Stomach (tissue), 9 donors: ENCODE results near the gene TBX2. TPM values are rescaled to one million over a fixed set of nuclear protein-coding genes. Genes with fewer than 3 reads are reported as not detected.
"Not testable (repeated sequence)": the region's sequence is repeated elsewhere in the genome, so short reads cannot be mapped to it uniquely, and the experiment has no call there.

Source experiments
- DNase-seq, 2 donors: peaks; one replicate each; pipeline versions ENCODE4 v3.0.0 to v3.0.0-alpha.2; 2013 to 2019
- H3K27ac ChIP-seq, 5 donors: fragments of 200-600 bp in 4 of 5; sonication (generic) in 4 of 5; one replicate each; pipeline ENCODE4 v1.5.1; 2013 to 2019; ENCODE audit warnings: mild to moderate bottlenecking in 1 of 5, moderate library complexity in 1 of 5
- H3K27me3 ChIP-seq, 3 donors: fragments of 200-600 bp; sonication (generic); one replicate each; pipeline ENCODE4 v1.5.1; 2017 to 2019; ENCODE audit warnings: mixed run types in 1 of 3
- H3K36me3 ChIP-seq, 4 donors: fragments of 200-600 bp; sonication (generic); 1 replicate in 3 of 4; 2 replicates in 1 of 4; pipeline ENCODE4 v1.5.1; 2016 to 2019
- H3K4me1 ChIP-seq, 4 donors: fragments of 200-600 bp; sonication (generic); one replicate each; pipeline ENCODE4 v1.5.1; 2016 to 2019
- H3K4me3 ChIP-seq, 4 donors: fragments of 200-600 bp; sonication (generic) in 3 of 4; one replicate each; pipeline ENCODE4 v1.5.1; 2016 to 2019; ENCODE audit warnings: mild to moderate bottlenecking in 1 of 4
- H3K9me3 ChIP-seq, 4 donors: fragments of 200-600 bp; sonication (generic); one replicate each; pipeline ENCODE4 v1.5.1; 2016 to 2019
- EP300 ChIP-seq: sonication (generic); formaldehyde crosslinking; IDR thresholded peaks from one replicate; pipeline ENCODE4 v1.6.1; 2017; ENCODE audit warnings: antibody characterized with exemption
- POLR2A ChIP-seq, 4 donors: fragments of 450-650 bp; IDR thresholded peaks; one replicate each; pipeline ENCODE4 v1.6.1; 2016; ENCODE audit warnings: antibody characterized with exemption in 4 of 4, control low read depth in 2 of 4, mild to moderate bottlenecking in 1 of 4, moderate library complexity in 1 of 4
- POLR2AphosphoS5 ChIP-seq, 3 donors: sonication (generic); formaldehyde crosslinking; IDR thresholded peaks; one replicate each; pipeline ENCODE4 v1.6.1; 2016; ENCODE audit warnings: antibody characterized with exemption in 3 of 3
- WGBS, 5 donors: extraction: QIAGEN DNeasy Blood & Tissue Kit in 3 of 5; methylation state at CpG; one replicate each; pipeline versions ENCODE4 v1.1.5 to v1.1.7; 2013 to 2018; 5-methylcytosine and 5-hydroxymethylcytosine counted together
- intact Hi-C: fragments of 100-400 bp; cut with DNase I; formaldehyde crosslinking; loops from one replicate; pipeline ENCODE4 v1.15.1; 2023; ENCODE audit warnings: low total_unique reads
- polyA plus RNA-seq, 3 donors: library from polyadenylated mRNA; stranded (reverse); fragments of 200-250 nt; gene quantifications; one replicate each; pipeline ENCODE4 v1.2.3, GENCODE V29; 2013
- total RNA-seq, 5 donors: library from RNA; depleted of rRNA; stranded (reverse); fragments of >200 nt; gene quantifications; one replicate each; pipeline versions ENCODE4 v1.1.0 to v1.2.3, GENCODE V29; 2014 to 2016
- TF ChIP-seq, protein P1 (sequence below), 7 experiments: fragments of 450-650 bp in 4 of 7; fragments of 200-600 bp in 3 of 7; sonication (generic) in 3 of 7; IDR thresholded peaks; one replicate each; pipeline ENCODE4 v1.5.1; 2016 to 2019; ENCODE audit warnings: antibody characterized with exemption in 7 of 7, control low read depth in 2 of 7, mild to moderate bottlenecking in 1 of 7
- donor health status: healthy with polysubstance abuse.
- donor health status: Bipolar disorder and iron deficiency.
- donor health status: healthy.

The TBX2 gene
- total and polyA plus RNA-seq, 8 donors: 0.58 to 31.6 (median 22.1) TPM

DNA sequence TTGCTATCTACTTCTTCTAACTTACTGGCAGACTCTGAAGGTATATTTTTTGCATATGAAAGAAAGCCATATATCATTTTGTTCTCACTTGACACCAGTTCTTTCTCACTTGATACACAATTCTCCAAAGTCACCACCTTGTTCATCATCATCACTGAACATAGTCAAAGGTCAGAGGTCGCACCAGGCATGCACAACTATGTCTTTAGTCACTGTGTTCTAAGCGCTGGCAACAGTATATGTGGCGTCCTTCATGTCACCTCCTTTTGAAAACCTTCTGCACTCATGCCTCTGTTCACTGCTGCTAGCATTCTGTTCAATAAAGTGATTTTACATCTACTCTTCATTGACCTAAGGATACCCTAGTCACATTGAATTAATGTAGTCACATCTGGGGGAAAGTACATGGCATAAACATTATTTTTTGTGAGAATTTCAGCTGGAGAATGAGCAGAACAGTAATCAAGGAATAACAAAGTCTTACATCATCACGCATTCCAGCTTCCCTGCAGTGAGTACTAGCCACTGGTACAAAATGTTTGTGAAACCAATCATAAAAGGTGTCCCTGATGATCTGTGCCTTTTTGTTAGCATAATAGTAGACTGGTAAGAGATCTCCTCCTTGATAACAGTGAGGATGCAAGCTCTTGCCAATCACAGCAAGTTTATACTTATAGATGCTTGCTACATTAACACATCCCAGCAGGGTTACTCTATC lies 32.1 kb downstream of the TBX2 start:
- H3K4me3 ChIP-seq: no peak overlapping the region
- H3K9me3 ChIP-seq: peaks cover 0 to 21% (median 11%) of the 10 kb centered on the region in 4 donors
- TF ChIP-seq EP300 (no peak), POLR2AphosphoS5 (IDR thresholded peaks at IDR 0.05) (no peak), POLR2A (IDR thresholded peaks at IDR 0.05) (no peak)
- TF ChIP-seq, protein P1, sequence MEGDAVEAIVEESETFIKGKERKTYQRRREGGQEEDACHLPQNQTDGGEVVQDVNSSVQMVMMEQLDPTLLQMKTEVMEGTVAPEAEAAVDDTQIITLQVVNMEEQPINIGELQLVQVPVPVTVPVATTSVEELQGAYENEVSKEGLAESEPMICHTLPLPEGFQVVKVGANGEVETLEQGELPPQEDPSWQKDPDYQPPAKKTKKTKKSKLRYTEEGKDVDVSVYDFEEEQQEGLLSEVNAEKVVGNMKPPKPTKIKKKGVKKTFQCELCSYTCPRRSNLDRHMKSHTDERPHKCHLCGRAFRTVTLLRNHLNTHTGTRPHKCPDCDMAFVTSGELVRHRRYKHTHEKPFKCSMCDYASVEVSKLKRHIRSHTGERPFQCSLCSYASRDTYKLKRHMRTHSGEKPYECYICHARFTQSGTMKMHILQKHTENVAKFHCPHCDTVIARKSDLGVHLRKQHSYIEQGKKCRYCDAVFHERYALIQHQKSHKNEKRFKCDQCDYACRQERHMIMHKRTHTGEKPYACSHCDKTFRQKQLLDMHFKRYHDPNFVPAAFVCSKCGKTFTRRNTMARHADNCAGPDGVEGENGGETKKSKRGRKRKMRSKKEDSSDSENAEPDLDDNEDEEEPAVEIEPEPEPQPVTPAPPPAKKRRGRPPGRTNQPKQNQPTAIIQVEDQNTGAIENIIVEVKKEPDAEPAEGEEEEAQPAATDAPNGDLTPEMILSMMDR (IDR thresholded peaks at IDR 0.05): no peak
- no peak overlapping the region for H3K27ac ChIP-seq
- peaks cover 0 to 2% (median 0%) of the 10 kb centered on the region in 3 donors for H3K27me3 ChIP-seq
- H3K36me3 ChIP-seq: no peaks in the 10 kb centered on the region
- no peaks in the 10 kb centered on the region for H3K4me1 ChIP-seq
- no peak for DNase-seq
- 65 to 81% (median 72%) methylated on average over 4 of the region's 4 CpGs for WGBS, 5 donors
- intact Hi-C loops: no loop called here

DNA sequence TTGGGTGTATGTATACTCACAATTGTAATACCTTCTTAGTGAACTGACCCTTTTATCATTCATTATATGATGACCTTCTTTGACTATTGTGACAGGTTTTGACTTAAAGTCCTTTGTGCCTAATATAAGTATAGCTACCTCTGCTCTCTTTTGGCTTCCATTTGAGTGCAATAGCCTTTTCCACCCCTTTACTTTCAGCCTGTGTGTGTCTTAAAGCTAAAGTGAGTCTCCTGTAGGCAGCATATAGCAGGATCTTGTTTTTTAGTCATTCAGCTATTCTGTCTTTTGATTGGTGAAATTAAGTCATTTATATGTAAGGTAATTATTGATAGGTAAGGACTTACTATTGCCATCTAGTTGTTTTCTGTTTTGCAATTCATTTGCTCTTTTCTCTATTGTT lies 36.6 kb downstream of the TBX2 start:
- Histone ChIP-seq H3K9me3 (peaks cover 4 to 37% (median 21%) of the 10 kb centered on the region in 4 donors), H3K36me3 (no peaks in the 10 kb centered on the region), H3K27ac (no peak overlapping the region), H3K4me1 (no peaks in the 10 kb centered on the region), H3K4me3 (no peak overlapping the region), H3K27me3 (peaks cover 0 to 24% (median 0%) of the 10 kb centered on the region in 3 donors)
- DNase-seq: no peak
- no peak for TF ChIP-seq POLR2A (IDR thresholded peaks at IDR 0.05)
- TF ChIP-seq, protein P1 (IDR thresholded peaks at IDR 0.05): no peak
- TF ChIP-seq EP300: no peak
- intact Hi-C loops: no loop called here

DNA sequence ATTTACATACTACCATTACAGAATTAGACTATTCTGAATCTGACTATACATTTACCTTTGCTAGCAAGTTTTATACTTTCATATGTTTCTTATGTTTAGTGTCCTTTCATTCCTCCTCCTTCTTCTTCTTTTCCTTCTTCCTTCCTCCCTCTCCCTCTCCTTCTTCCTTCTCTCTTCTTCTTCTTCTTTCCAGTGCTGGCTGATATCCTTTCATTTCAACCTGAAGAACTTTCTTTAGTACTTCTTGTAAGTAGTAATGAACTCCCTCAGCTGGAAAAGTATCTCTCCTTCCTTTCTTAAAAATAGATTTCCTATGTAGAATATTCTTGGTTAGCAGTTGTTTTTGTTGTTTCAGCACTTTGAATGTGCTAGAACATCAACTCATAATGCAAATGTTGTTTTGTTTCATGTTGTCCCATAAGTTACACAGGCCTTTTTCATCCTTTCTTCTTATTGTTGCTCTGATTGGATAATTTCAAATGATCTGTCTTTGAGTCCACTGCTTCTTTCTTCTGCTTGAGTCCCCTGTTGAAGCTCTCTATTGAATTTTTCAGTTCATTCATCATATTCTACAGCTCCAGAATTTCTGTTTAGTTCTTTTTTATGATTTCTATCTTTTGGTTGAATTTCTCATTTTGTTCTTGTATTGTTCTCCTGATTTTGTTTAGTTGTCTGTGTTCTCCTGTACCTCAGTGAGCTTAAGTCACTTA lies 37.5 kb downstream of the TBX2 start:
- H3K36me3 ChIP-seq: no peaks in the 10 kb centered on the region
- no peaks in the 10 kb centered on the region for H3K4me1 ChIP-seq
- TF ChIP-seq POLR2AphosphoS5 (IDR thresholded peaks at IDR 0.05) (no peak), EP300 (no peak), POLR2A (IDR thresholded peaks at IDR 0.05) (no peak)
- TF ChIP-seq, protein P1 (IDR thresholded peaks at IDR 0.05): no peak
- no peak for DNase-seq
- peaks cover 4 to 37% (median 21%) of the 10 kb centered on the region in 4 donors for H3K9me3 ChIP-seq
- intact Hi-C loops: no loop called here
- peaks cover 0 to 29% (median 0%) of the 10 kb centered on the region in 3 donors for H3K27me3 ChIP-seq
- no peak overlapping the region for H3K27ac ChIP-seq
- no peak overlapping the region for H3K4me3 ChIP-seq

DNA sequence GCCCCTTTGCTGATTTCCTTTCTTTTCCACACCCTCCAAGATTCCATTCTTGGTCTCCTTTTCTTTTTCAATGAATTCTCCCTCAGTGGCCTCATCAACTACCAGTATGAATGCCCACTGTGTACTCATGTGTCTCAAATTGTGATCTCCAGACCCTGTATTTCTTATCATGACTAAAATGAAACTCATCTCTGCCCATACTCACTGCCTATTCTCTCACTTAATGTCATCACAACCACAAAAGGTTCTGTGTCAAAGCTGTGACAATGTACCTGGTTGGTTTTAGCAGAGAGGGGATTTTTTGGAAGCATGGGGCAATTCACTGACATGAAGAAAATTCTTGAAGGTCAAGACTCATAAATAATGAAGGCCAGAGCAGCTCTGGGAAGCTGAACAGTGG lies 41.1 kb downstream of the TBX2 start:
- Histone ChIP-seq H3K4me3 (no peak overlapping the region), H3K36me3 (no peaks in the 10 kb centered on the region), H3K4me1 (no peaks in the 10 kb centered on the region), H3K9me3 (peaks cover 4 to 24% (median 15%) of the 10 kb centered on the region in 4 donors), H3K27ac (no peak overlapping the region), H3K27me3 (peaks cover 0 to 51% (median 5%) of the 10 kb centered on the region in 3 donors)
- DNase-seq: no peak
- TF ChIP-seq POLR2A (IDR thresholded peaks at IDR 0.05): no peak
- TF ChIP-seq, protein P1 (IDR thresholded peaks at IDR 0.05): no peak
- no peak for TF ChIP-seq EP300
- no peak for TF ChIP-seq POLR2AphosphoS5 (IDR thresholded peaks at IDR 0.05)
- intact Hi-C loops: no loop called here

DNA sequence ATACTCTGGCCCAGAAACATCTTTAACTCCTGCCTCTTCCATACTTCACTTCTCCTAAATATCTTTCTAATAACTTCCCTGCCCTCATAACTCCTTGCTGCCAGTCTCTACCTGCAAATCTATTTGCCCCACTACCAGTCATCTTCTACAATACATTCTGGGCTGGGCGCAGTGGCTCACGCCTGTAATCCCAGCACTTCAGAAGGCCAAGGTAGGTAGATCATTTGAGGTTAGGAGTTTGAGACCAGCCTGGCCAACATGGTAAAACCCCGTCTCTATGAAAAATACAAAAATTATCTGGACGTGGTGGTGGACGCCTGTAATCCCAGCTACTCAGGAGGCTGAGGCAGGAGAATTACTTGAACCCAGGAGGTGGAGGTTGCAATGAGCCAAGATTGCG lies 41.9 kb downstream of the TBX2 start:
- H3K4me3 ChIP-seq, H3K4me1 ChIP-seq, intact Hi-C loops, H3K36me3 ChIP-seq, H3K27ac ChIP-seq, DNase-seq: not testable (repeated sequence)
- peaks cover 0 to 53% (median 5%) of the 10 kb centered on the region in 3 donors for H3K27me3 ChIP-seq
- peaks cover 4 to 17% (median 10%) of the 10 kb centered on the region in 4 donors for H3K9me3 ChIP-seq
- WGBS, 5 donors: 95 to 97% (median 95%) methylated on average over 6 of the region's 6 CpGs
